OCI-LY3 (cell line): ENCODE data around the gene TEDC2.

Experiments used
- CTCF ChIP-seq: fragments of 200-600, 300-600 bp; sonication (generic); IDR thresholded peaks from 2 replicates; pipeline ENCODE4 v1.5.1; 2014; ENCODE audit warnings: antibody characterized with exemption, low read length, low read depth
- EZH2phosphoT487 ChIP-seq: fragments of 200-600 bp; shearing (Covaris generic); IDR thresholded peaks from 2 replicates; pipeline ENCODE4 v1.6.1; 2018; ENCODE audit warnings: antibody characterized with exemption, mixed run types, low read depth

DNA sequence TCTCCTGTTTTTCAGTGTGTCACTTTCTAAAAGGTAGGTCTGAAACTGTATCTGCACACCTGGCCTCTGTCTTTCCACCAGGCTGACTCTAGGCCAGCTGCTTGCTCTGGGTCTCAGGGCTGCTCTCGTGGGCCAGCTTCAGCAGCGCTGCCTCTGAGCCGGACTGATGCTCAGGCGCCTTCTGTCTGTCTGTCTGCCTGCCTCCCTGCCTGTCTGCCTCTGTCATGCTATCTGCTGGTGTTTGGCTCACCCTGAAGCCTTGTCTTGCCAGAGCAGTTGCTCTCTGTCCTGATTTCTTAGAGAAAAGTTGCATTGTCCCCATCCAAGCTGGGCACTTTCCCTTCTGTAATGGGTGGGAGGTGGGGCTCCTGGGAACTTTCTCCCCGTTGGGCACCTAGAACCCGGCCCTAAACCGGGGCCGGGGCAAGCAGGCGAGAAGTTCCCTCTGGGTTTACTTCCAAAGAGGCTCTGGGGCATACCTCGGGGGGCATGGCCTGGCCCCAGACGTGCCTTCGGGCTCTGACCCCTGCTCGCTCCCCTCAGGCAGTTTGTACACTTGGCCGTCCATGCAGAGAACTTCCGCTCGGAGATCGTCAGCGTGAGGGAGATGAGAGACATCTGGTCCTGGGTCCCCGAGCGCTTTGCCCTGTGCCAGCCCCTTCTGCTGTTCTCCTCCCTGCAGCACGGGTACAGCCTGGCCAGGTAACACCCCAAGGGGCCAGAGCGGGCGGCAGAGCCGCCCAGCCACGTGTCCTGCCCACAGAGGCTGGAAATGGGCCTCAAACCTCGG is 38.0 kb downstream of the TEDC2 start:
- TF ChIP-seq CTCF (no peak), EZH2phosphoT487 (no peak)
